ENCODE data around the gene DVL3. TPM values are rescaled to one million over a fixed set of nuclear protein-coding genes. Genes with fewer than 3 reads are reported as not detected.

DVL3 gene
- total RNA-seq, 1 donor from 2014 or later, result 102 TPM

GRCh38 chr3:184135149-184135910 lies 19.8 kb upstream of the DVL3 start, which contains the start of gene EIF2B5:
Gene EIF2B5, plus strand, starts transcription at chr3:184135358. Its CDS starts 28 bp downstream, at chr3:184135386.
- TF ChIP-seq, protein P1, sequence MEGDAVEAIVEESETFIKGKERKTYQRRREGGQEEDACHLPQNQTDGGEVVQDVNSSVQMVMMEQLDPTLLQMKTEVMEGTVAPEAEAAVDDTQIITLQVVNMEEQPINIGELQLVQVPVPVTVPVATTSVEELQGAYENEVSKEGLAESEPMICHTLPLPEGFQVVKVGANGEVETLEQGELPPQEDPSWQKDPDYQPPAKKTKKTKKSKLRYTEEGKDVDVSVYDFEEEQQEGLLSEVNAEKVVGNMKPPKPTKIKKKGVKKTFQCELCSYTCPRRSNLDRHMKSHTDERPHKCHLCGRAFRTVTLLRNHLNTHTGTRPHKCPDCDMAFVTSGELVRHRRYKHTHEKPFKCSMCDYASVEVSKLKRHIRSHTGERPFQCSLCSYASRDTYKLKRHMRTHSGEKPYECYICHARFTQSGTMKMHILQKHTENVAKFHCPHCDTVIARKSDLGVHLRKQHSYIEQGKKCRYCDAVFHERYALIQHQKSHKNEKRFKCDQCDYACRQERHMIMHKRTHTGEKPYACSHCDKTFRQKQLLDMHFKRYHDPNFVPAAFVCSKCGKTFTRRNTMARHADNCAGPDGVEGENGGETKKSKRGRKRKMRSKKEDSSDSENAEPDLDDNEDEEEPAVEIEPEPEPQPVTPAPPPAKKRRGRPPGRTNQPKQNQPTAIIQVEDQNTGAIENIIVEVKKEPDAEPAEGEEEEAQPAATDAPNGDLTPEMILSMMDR (IDR thresholded peaks at IDR 0.05), result peak; percentile 76
- Mint-ChIP-seq H3K27ac (ENCODE audit: unreplicated experiment) (peak within 1 kb of the TSS; percentile 90), H3K36me3 (ENCODE audit: low read depth) (peaks cover 4% of the 10 kb centered on the region), H3K4me3 (ENCODE audit: unreplicated experiment) (peak within 1 kb of the TSS; percentile 94), H3K27me3 (ENCODE audit: low read depth) (no peaks in the 10 kb centered on the region), H3K9me3 (ENCODE audit: low read depth) (no peaks in the 10 kb centered on the region), H3K4me1 (ENCODE audit: low read depth) (peaks cover 36% of the 10 kb centered on the region)
- DNase-seq (ENCODE audit: low spot score), result peak; percentile 95

GRCh38 chr3:184135911-184136260 lies 19.3 kb upstream of the DVL3 start:
- peaks cover 7% of the 10 kb centered on the region for H3K36me3 Mint-ChIP-seq (ENCODE audit: low read depth)
- H3K27me3 Mint-ChIP-seq (ENCODE audit: low read depth), result no peaks in the 10 kb centered on the region
- TF ChIP-seq, protein P1 (IDR thresholded peaks at IDR 0.05), result no peak
- peak overlapping the region; percentile 94 for H3K4me3 Mint-ChIP-seq (ENCODE audit: unreplicated experiment)
- H3K27ac Mint-ChIP-seq (ENCODE audit: unreplicated experiment), result peak overlapping the region; percentile 90
- DNase-seq (ENCODE audit: low spot score), result no peak
- peaks cover 36% of the 10 kb centered on the region for H3K4me1 Mint-ChIP-seq (ENCODE audit: low read depth)
- H3K9me3 Mint-ChIP-seq (ENCODE audit: low read depth), result no peaks in the 10 kb centered on the region

DNA sequence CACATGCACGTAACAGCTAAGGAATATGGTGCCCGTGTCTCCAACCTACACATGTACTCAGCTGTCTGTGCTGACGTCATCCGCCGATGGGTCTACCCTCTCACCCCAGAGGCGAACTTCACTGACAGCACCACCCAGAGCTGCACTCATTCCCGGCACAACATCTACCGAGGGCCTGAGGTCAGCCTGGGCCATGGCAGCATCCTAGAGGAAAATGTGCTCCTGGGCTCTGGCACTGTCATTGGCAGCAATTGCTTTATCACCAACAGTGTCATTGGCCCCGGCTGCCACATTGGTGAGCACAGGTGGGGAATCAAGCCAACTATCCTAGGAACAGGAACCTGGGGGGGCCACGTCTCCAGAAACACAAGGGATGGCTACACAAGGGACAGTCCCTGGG lies 14.7 kb upstream of the DVL3 start:
- no peak for DNase-seq (ENCODE audit: low spot score)
- TF ChIP-seq, protein P1 (IDR thresholded peaks at IDR 0.05), result no peak
- H3K4me3 Mint-ChIP-seq (ENCODE audit: unreplicated experiment), result no peak overlapping the region
- H3K27ac Mint-ChIP-seq (ENCODE audit: unreplicated experiment), result no peak overlapping the region
- H3K4me1 Mint-ChIP-seq (ENCODE audit: low read depth), result peaks cover 24% of the 10 kb centered on the region
- peaks cover 23% of the 10 kb centered on the region for H3K36me3 Mint-ChIP-seq (ENCODE audit: low read depth)
- H3K9me3 Mint-ChIP-seq (ENCODE audit: low read depth), result no peaks in the 10 kb centered on the region
- no peaks in the 10 kb centered on the region for H3K27me3 Mint-ChIP-seq (ENCODE audit: low read depth)

- Mint-ChIP-seq H3K4me3 (ENCODE audit: unreplicated experiment) (no peak overlapping the region), H3K27me3 (ENCODE audit: low read depth) (no peaks in the 10 kb centered on the region), H3K9me3 (ENCODE audit: low read depth) (no peaks in the 10 kb centered on the region), H3K4me1 (ENCODE audit: low read depth) (peaks cover 6% of the 10 kb centered on the region), H3K27ac (ENCODE audit: unreplicated experiment) (no peak overlapping the region), H3K36me3 (ENCODE audit: low read depth) (peaks cover 23% of the 10 kb centered on the region)
- no peak for DNase-seq (ENCODE audit: low spot score)
- TF ChIP-seq, protein P1 (IDR thresholded peaks at IDR 0.05), result no peak
Observed at GRCh38 chr3:184142199-184142598, 13.0 kb upstream of the DVL3 start.

- no peak overlapping the region for H3K27ac Mint-ChIP-seq (ENCODE audit: unreplicated experiment)
- H3K27me3 Mint-ChIP-seq (ENCODE audit: low read depth), result no peaks in the 10 kb centered on the region
- H3K9me3 Mint-ChIP-seq (ENCODE audit: low read depth), result no peaks in the 10 kb centered on the region
- H3K4me1 Mint-ChIP-seq (ENCODE audit: low read depth), result no peaks in the 10 kb centered on the region
- TF ChIP-seq, protein P1 (IDR thresholded peaks at IDR 0.05), result no peak
- no peak overlapping the region for H3K4me3 Mint-ChIP-seq (ENCODE audit: unreplicated experiment)
- DNase-seq (ENCODE audit: low spot score), result no peak
- H3K36me3 Mint-ChIP-seq (ENCODE audit: low read depth), result peaks cover 23% of the 10 kb centered on the region
Observed at GRCh38 chr3:184143327-184143726, 11.8 kb upstream of the DVL3 start.
